Colonic mucosa (tissue), 4 donors: ENCODE results near the gene GAD2. TPM values are rescaled to one million over a fixed set of nuclear protein-coding genes. Genes with fewer than 3 reads are reported as not detected.

Source experiments
- DNase-seq: peaks from one replicate; pipeline ENCODE4 v3.0.0-alpha.2; 2020
- H3K27ac ChIP-seq: fragments of 200-600 bp; one replicate; pipeline ENCODE4 v1.8.0; 2021
- H3K27me3 ChIP-seq: fragments of 200-600 bp; one replicate; pipeline ENCODE4 v1.8.0; 2021
- H3K36me3 ChIP-seq: fragments of 200-600 bp; one replicate; pipeline ENCODE4 v1.8.0; 2021
- H3K4me1 ChIP-seq: fragments of 200-600 bp; one replicate; pipeline ENCODE4 v1.8.0; 2021; ENCODE audit warnings: mild to moderate bottlenecking
- H3K4me3 ChIP-seq: fragments of 200-600 bp; one replicate; pipeline ENCODE4 v1.8.0; 2021
- H3K9ac ChIP-seq, 2 donors: one replicate each; pipeline ENCODE4 v1.7.0; 2013; ENCODE audit warnings: control low read depth in 2 of 2, low read depth in 2 of 2, low read length in 2 of 2
- H3K9me3 ChIP-seq: fragments of 200-600 bp; one replicate; pipeline ENCODE4 v1.8.0; 2021
- intact Hi-C: fragments of 100-400 bp; cut with DNase I; formaldehyde crosslinking; loops from one replicate; pipeline ENCODE4 v1.14.1; 2022
- total RNA-seq, 2 donors: library from RNA; stranded (reverse); fragmentation: NEBNext Ultra II Directional in 1 of 2; extraction: Animal tissue kit (Norgen Biotek cat#: 25700) in 1 of 2; gene quantifications; one replicate each; pipeline ENCODE4 v1.2.1, GENCODE V29; 2021
- TF ChIP-seq, protein P1 (sequence below): fragments of 200-600 bp; IDR thresholded peaks from one replicate; pipeline ENCODE4 v1.8.0; 2022; ENCODE audit warnings: antibody characterized with exemption, mild to moderate bottlenecking
- donor health status: healthy.
- donor health status: DM: no; HTN: no; CAD: no.
- donor health status: DM: no; HTN: no; CAD: no.

GAD2 gene
- total RNA-seq, 2 donors from 2014 or later, result not detected

DNA sequence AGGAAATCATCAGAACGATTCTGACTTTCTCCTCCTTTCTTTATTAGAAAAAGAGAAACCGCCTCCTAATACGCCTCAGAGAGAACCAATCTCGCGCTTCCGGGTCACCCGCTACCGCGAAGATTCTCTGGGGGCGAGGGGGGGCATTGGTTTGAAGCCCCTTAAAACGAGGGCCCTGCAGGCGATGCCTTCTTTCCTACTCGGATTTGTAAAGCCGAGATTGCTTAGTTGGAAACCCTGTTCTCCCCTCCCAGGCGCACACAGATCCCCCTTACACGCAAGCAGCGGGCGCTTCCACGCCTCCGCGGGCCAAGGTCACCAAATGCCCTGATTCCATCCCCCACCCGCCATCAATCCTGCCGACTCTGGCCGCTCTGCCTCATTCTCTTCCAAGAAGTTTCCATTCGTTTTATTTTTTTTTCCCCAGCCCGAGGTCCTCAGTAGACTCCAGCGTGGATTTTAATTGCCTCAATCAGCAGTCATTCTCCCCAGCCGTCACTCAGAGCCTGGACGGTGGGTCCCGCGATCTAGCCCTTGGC is 1.1 kb upstream of the GAD2 start:
- Histone ChIP-seq H3K9ac (no peak overlapping the region), H3K9me3 (no peaks in the 10 kb centered on the region), H3K27ac (no peak overlapping the region), H3K36me3 (no peaks in the 10 kb centered on the region), H3K27me3 (peaks cover 65% of the 10 kb centered on the region), H3K4me1 (no peaks in the 10 kb centered on the region), H3K4me3 (no peak overlapping the region)
- TF ChIP-seq, protein P1, sequence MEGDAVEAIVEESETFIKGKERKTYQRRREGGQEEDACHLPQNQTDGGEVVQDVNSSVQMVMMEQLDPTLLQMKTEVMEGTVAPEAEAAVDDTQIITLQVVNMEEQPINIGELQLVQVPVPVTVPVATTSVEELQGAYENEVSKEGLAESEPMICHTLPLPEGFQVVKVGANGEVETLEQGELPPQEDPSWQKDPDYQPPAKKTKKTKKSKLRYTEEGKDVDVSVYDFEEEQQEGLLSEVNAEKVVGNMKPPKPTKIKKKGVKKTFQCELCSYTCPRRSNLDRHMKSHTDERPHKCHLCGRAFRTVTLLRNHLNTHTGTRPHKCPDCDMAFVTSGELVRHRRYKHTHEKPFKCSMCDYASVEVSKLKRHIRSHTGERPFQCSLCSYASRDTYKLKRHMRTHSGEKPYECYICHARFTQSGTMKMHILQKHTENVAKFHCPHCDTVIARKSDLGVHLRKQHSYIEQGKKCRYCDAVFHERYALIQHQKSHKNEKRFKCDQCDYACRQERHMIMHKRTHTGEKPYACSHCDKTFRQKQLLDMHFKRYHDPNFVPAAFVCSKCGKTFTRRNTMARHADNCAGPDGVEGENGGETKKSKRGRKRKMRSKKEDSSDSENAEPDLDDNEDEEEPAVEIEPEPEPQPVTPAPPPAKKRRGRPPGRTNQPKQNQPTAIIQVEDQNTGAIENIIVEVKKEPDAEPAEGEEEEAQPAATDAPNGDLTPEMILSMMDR, result no peak
- no peak for DNase-seq
- intact Hi-C loops, result no loop called here

DNA sequence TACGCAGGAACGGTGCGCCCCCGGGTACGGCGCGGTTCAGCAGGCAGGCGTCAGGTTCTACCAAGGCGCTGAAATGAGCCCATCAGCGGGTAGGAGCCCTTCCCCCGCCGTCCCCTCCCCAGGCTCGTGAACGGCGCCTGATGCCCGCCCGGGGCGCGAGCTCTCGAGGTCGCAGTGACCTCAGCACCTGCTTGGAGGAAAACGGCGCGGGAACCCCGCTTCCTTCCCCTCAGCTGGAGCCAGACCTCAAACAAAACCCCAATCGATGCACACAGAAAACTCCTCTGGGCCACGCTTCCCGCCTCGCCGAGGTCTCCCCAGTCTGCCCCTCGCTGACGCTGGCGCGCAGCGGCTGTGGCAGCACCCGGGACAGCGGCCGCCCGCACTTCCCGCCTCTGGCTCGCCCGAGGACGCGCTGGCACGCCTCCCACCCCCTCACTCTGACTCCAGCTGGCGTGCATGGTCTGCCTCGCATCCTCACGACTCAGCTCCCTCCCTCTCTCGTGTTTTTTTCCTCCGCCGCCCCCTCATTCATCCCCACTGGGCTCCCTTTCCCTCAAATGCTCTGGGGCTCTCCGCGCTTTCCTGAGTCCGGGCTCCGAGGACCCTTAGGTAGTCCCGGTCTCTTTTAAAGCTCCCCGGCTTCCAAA is 514 bp upstream of the GAD2 start:
- no peak for DNase-seq
- TF ChIP-seq, protein P1, result no peak
- no peaks in the 10 kb centered on the region for H3K36me3 ChIP-seq
- H3K9ac ChIP-seq, result no peak overlapping the region
- no peaks in the 10 kb centered on the region for H3K9me3 ChIP-seq
- no peak overlapping the region for H3K4me3 ChIP-seq
- H3K4me1 ChIP-seq, result no peaks in the 10 kb centered on the region
- no peak overlapping the region for H3K27ac ChIP-seq
- intact Hi-C loops, result no loop called here
- H3K27me3 ChIP-seq, result peaks cover 70% of the 10 kb centered on the region

DNA sequence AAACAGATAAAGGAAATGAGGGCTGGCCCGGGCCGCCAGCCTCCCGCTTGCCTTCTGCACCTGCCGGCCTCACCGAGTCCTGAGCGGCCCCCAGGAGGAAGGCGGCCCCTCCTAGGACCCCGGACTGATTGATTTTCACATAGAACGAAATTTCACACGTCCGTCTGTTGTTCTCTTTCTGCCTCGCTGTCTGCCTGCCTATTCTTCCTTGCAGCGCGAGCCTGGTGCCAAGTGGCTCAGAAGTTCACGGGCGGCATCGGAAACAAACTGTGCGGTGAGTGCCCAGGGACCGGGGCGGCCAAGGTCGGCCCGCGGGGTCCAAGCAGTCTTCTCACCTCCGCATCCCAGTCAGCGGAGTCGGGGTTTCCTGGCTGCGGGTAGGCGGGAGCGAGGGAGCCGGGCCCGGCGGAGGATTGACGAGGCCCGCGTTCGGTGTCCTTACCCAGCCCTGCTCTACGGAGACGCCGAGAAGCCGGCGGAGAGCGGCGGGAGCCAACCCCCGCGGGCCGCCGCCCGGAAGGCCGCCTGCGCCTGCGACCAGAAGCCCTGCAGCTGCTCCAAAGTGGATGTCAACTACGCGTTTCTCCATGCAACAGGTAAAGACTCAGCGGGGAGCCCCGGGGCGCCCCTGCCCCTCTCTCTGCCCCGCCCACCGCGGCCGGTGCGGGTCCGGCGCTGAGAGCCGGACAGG is 967 bp downstream of the GAD2 start:
- no peaks in the 10 kb centered on the region for H3K4me1 ChIP-seq
- H3K27me3 ChIP-seq, result peaks cover 74% of the 10 kb centered on the region
- TF ChIP-seq, protein P1, result no peak
- no peaks in the 10 kb centered on the region for H3K36me3 ChIP-seq
- no peak for DNase-seq
- H3K9me3 ChIP-seq, result no peaks in the 10 kb centered on the region
- no peak overlapping the region for H3K27ac ChIP-seq
- H3K9ac ChIP-seq, result no peak overlapping the region
- H3K4me3 ChIP-seq, result no peak overlapping the region
- intact Hi-C loops, result no loop called here

GRCh38 chr10:26219676-26220075 is 3.1 kb downstream of the GAD2 start:
- H3K9me3 ChIP-seq, result no peaks in the 10 kb centered on the region
- no peak for DNase-seq
- H3K4me3 ChIP-seq, result no peak overlapping the region
- intact Hi-C loops, result no loop called here
- TF ChIP-seq, protein P1, result no peak
- no peaks in the 10 kb centered on the region for H3K36me3 ChIP-seq
- H3K9ac ChIP-seq, result no peak overlapping the region
- H3K27ac ChIP-seq, result no peak overlapping the region
- peaks cover 55% of the 10 kb centered on the region for H3K27me3 ChIP-seq
- no peaks in the 10 kb centered on the region for H3K4me1 ChIP-seq

DNA sequence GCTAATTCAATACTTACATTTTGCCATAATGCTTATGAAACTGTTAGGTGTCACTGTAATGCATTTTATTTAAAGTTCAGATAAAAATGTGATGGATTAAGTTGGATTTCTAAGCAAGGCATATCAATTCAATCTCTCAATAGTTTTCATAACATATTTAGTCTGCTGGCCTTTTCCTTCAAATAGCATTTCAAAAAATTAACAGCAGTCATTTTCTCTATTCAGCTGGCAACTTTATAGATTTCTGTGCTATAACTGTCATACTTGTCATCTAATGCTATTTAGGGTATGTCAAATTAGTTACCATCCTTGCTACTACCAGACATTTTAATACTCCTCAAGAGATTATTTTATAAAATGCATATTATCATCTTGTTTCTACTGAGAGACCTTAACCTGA is 4.3 kb downstream of the GAD2 start:
- intact Hi-C loops, result no loop called here
- no peak overlapping the region for H3K9ac ChIP-seq
- H3K4me3 ChIP-seq, result no peak overlapping the region
- H3K27me3 ChIP-seq, result peaks cover 42% of the 10 kb centered on the region
- H3K4me1 ChIP-seq, result no peaks in the 10 kb centered on the region
- TF ChIP-seq, protein P1, result no peak
- H3K36me3 ChIP-seq, result no peaks in the 10 kb centered on the region
- no peaks in the 10 kb centered on the region for H3K9me3 ChIP-seq
- H3K27ac ChIP-seq, result no peak overlapping the region
- no peak for DNase-seq
